ENCODE data around the gene IL17B. TPM values are rescaled to one million over a fixed set of nuclear protein-coding genes. Genes with fewer than 3 reads are reported as not detected.

Gene IL17B
- polyA plus RNA-seq, 1 donor (not counting 4 experiments of a cell fraction or from before 2014, with no cell fraction given): not detected

GRCh38 chr5:149363358-149363757 is 15.7 kb downstream of the IL17B start:
- no peaks in the 10 kb centered on the region for H3K9me3 ChIP-seq (ENCODE audit: control insufficient read depth, low read depth, low read length)
- H4K20me1 ChIP-seq (ENCODE audit: control insufficient read depth, extremely low read depth, insufficient read depth, low read length): no peaks in the 10 kb centered on the region
- dilution Hi-C loops (cut with MboI; ENCODE audit: extremely low pct_ligation_motif_present, low sequenced_read_pairs): no loop called here
- no peak overlapping the region for H3K4me3 ChIP-seq (ENCODE audit: control insufficient read depth in 2 of 3, extremely low read depth in 1 of 3, insufficient read depth in 2 of 3, low read depth in 1 of 3, low read length in 3 of 3)
- no peak overlapping the region for H2AFZ ChIP-seq (ENCODE audit: control insufficient read depth, low read length)
- FAIRE-seq (no peak), DNase-seq (ENCODE audit: low read depth, low spot score) (no peak)
- H3K27me3 ChIP-seq (ENCODE audit: control insufficient read depth, extremely low read depth, insufficient read depth, low read length): no peaks in the 10 kb centered on the region
- no peak overlapping the region for H3K9ac ChIP-seq (ENCODE audit: control insufficient read depth, extremely low read depth, insufficient read depth, low read length)
- no peaks in the 10 kb centered on the region for H3K36me3 ChIP-seq (ENCODE audit: control insufficient read depth in 2 of 2, extremely low read depth in 1 of 2, insufficient read depth in 2 of 2, low read length in 2 of 2)
- H3K79me2 ChIP-seq (ENCODE audit: control insufficient read depth, insufficient read depth, low read length): peaks cover 1% of the 10 kb centered on the region
- no peak for TF ChIP-seq CTCF (optimal IDR thresholded peaks at IDR 0.05 in 1 of 3, IDR thresholded peaks at IDR 0.05 in 1 of 3, conservative IDR thresholded peaks at IDR 0.05 in 1 of 3; ENCODE audit: extremely low read depth in 1 of 3, insufficient read depth in 2 of 3, low read length in 3 of 3)
- no peak for TF ChIP-seq EZH2 (IDR thresholded peaks at IDR 0.05; ENCODE audit: low read length)
- H3K4me1 ChIP-seq (ENCODE audit: control insufficient read depth, extremely low read depth, insufficient read depth, low read length): peaks cover 4% of the 10 kb centered on the region
- H3K27ac ChIP-seq (ENCODE audit: control insufficient read depth, insufficient read depth, low read length): no peak overlapping the region
- no peak overlapping the region for H3K4me2 ChIP-seq (ENCODE audit: control insufficient read depth, extremely low read depth, insufficient read depth, low read depth, low read length)
- no peaks in the 10 kb centered on the region for H3K9me1 ChIP-seq (ENCODE audit: control insufficient read depth, extremely low read depth, insufficient read depth, low read length)

GRCh38 chr5:149362541-149362940 is 16.6 kb downstream of the IL17B start:
- H3K9ac ChIP-seq (ENCODE audit: control insufficient read depth, extremely low read depth, insufficient read depth, low read length): no peak overlapping the region
- no peaks in the 10 kb centered on the region for H3K36me3 ChIP-seq (ENCODE audit: control insufficient read depth in 2 of 2, extremely low read depth in 1 of 2, insufficient read depth in 2 of 2, low read length in 2 of 2)
- no peak overlapping the region for H3K4me2 ChIP-seq (ENCODE audit: control insufficient read depth, extremely low read depth, insufficient read depth, low read depth, low read length)
- H3K27me3 ChIP-seq (ENCODE audit: control insufficient read depth, extremely low read depth, insufficient read depth, low read length): no peaks in the 10 kb centered on the region
- DNase-seq (ENCODE audit: low read depth, low spot score): no peak
- H4K20me1 ChIP-seq (ENCODE audit: control insufficient read depth, extremely low read depth, insufficient read depth, low read length): no peaks in the 10 kb centered on the region
- peaks cover 4% of the 10 kb centered on the region for H3K79me2 ChIP-seq (ENCODE audit: control insufficient read depth, insufficient read depth, low read length)
- no peak overlapping the region for H3K27ac ChIP-seq (ENCODE audit: control insufficient read depth, insufficient read depth, low read length)
- H3K4me1 ChIP-seq (ENCODE audit: control insufficient read depth, extremely low read depth, insufficient read depth, low read length): peaks cover 7% of the 10 kb centered on the region
- no peaks in the 10 kb centered on the region for H3K9me1 ChIP-seq (ENCODE audit: control insufficient read depth, extremely low read depth, insufficient read depth, low read length)
- dilution Hi-C loops (cut with MboI; ENCODE audit: extremely low pct_ligation_motif_present, low sequenced_read_pairs): no loop called here
- H3K9me3 ChIP-seq (ENCODE audit: control insufficient read depth, low read depth, low read length): no peaks in the 10 kb centered on the region
- no peak overlapping the region for H2AFZ ChIP-seq (ENCODE audit: control insufficient read depth, low read length)
- TF ChIP-seq CTCF (optimal IDR thresholded peaks at IDR 0.05 in 1 of 3, IDR thresholded peaks at IDR 0.05 in 1 of 3, conservative IDR thresholded peaks at IDR 0.05 in 1 of 3; ENCODE audit: extremely low read depth in 1 of 3, insufficient read depth in 2 of 3, low read length in 3 of 3) (no peak), EZH2 (IDR thresholded peaks at IDR 0.05; ENCODE audit: low read length) (no peak)
- H3K4me3 ChIP-seq (ENCODE audit: control insufficient read depth in 2 of 3, extremely low read depth in 1 of 3, insufficient read depth in 2 of 3, low read depth in 1 of 3, low read length in 3 of 3): no peak overlapping the region
- no peak for FAIRE-seq

Data from keratinocyte (primary cell).